ENCODE measurements around the gene SAT1. TPM values are rescaled to one million over a fixed set of nuclear protein-coding genes. Genes with fewer than 3 reads are reported as not detected.

Gene SAT1
- total and polyA plus RNA-seq, 2 donors = 291 to 2,700 TPM

GRCh38 chrX:23790155-23790497, 7.2 kb downstream of the SAT1 start:
- Histone ChIP-seq H3K27me3 (ENCODE audit: control insufficient read depth in 2 of 2, insufficient read depth in 1 of 2, low read length in 1 of 2) (no peaks in the 10 kb centered on the region), H3K9me3 (ENCODE audit: control insufficient read depth in 2 of 2, insufficient read depth in 1 of 2, low read length in 1 of 2) (no peaks in the 10 kb centered on the region), H3K4me1 (ENCODE audit: control insufficient read depth in 2 of 2, insufficient read depth in 2 of 2, low read length in 2 of 2) (peaks cover 0 to 2% of the 10 kb centered on the region in 2 donors), H3K27ac (ENCODE audit: low read depth in 1 of 2, low read length in 1 of 2) (no peak overlapping the region), H3K36me3 (ENCODE audit: control insufficient read depth in 2 of 2, insufficient read depth in 2 of 2, low read length in 1 of 2) (peaks cover 0 to 3% of the 10 kb centered on the region in 2 donors), H3K4me3 (ENCODE audit: low read length in 2 of 2) (no peak overlapping the region)
- 95% methylated on average over 11 of the region's 11 CpGs for WGBS
- DNase-seq (ENCODE audit: low read depth in 6 of 9, low spot score in 9 of 9) = no peak

GRCh38 chrX:23792861-23793553, 10.0 kb downstream of the SAT1 start:
- Histone ChIP-seq H3K4me3 (ENCODE audit: low read length in 2 of 2) (no peak overlapping the region), H3K36me3 (ENCODE audit: control insufficient read depth in 2 of 2, insufficient read depth in 2 of 2, low read length in 1 of 2) (no peaks in the 10 kb centered on the region), H3K4me1 (ENCODE audit: control insufficient read depth in 2 of 2, insufficient read depth in 2 of 2, low read length in 2 of 2) (peaks cover 0 to 2% of the 10 kb centered on the region in 2 donors), H3K27ac (ENCODE audit: low read depth in 1 of 2, low read length in 1 of 2) (no peak overlapping the region), H3K27me3 (ENCODE audit: control insufficient read depth in 2 of 2, insufficient read depth in 1 of 2, low read length in 1 of 2) (no peaks in the 10 kb centered on the region), H3K9me3 (ENCODE audit: control insufficient read depth in 2 of 2, insufficient read depth in 1 of 2, low read length in 1 of 2) (no peaks in the 10 kb centered on the region)
- no peak for DNase-seq (ENCODE audit: low read depth in 6 of 9, low spot score in 9 of 9)
- 83% methylated on average over 6 of the region's 6 CpGs for WGBS

- no peaks in the 10 kb centered on the region for H3K9me3 ChIP-seq (ENCODE audit: control insufficient read depth in 2 of 2, insufficient read depth in 1 of 2, low read length in 1 of 2)
- no peaks in the 10 kb centered on the region for H3K36me3 ChIP-seq (ENCODE audit: control insufficient read depth in 2 of 2, insufficient read depth in 2 of 2, low read length in 1 of 2)
- H3K4me1 ChIP-seq (ENCODE audit: control insufficient read depth in 2 of 2, insufficient read depth in 2 of 2, low read length in 2 of 2) = peaks cover 0 to 2% of the 10 kb centered on the region in 2 donors
- H3K27ac ChIP-seq (ENCODE audit: low read depth in 1 of 2, low read length in 1 of 2) = no peak overlapping the region
- H3K27me3 ChIP-seq (ENCODE audit: control insufficient read depth in 2 of 2, insufficient read depth in 1 of 2, low read length in 1 of 2) = no peaks in the 10 kb centered on the region
- WGBS = 94% methylated on average over 8 of the region's 8 CpGs
- H3K4me3 ChIP-seq (ENCODE audit: low read length in 2 of 2) = no peak overlapping the region
- DNase-seq (ENCODE audit: low read depth in 6 of 9, low spot score in 9 of 9) = no peak
These were observed 12.2 kb downstream of the SAT1 start for GRCh38 chrX:23795221-23795620.

GRCh38 chrX:23797371-23798128, 14.6 kb downstream of the SAT1 start:
- Histone ChIP-seq H3K4me1 (ENCODE audit: control insufficient read depth in 2 of 2, insufficient read depth in 2 of 2, low read length in 2 of 2) (peaks cover 0 to 2% of the 10 kb centered on the region in 2 donors), H3K36me3 (ENCODE audit: control insufficient read depth in 2 of 2, insufficient read depth in 2 of 2, low read length in 1 of 2) (no peaks in the 10 kb centered on the region), H3K27ac (ENCODE audit: low read depth in 1 of 2, low read length in 1 of 2) (peak overlapping the region; percentile 65 to 75), H3K27me3 (ENCODE audit: control insufficient read depth in 2 of 2, insufficient read depth in 1 of 2, low read length in 1 of 2) (no peaks in the 10 kb centered on the region), H3K4me3 (ENCODE audit: low read length in 2 of 2) (no peak overlapping the region), H3K9me3 (ENCODE audit: control insufficient read depth in 2 of 2, insufficient read depth in 1 of 2, low read length in 1 of 2) (no peaks in the 10 kb centered on the region)
- 91% methylated on average over 12 of the region's 12 CpGs for WGBS
- no peak for DNase-seq (ENCODE audit: low read depth in 6 of 9, low spot score in 9 of 9)

GRCh38 chrX:23799469-23800065, 16.6 kb downstream of the SAT1 start:
- Histone ChIP-seq H3K36me3 (ENCODE audit: control insufficient read depth in 2 of 2, insufficient read depth in 2 of 2, low read length in 1 of 2) (no peaks in the 10 kb centered on the region), H3K4me1 (ENCODE audit: control insufficient read depth in 2 of 2, insufficient read depth in 2 of 2, low read length in 2 of 2) (peaks cover 0 to 2% of the 10 kb centered on the region in 2 donors), H3K9me3 (ENCODE audit: control insufficient read depth in 2 of 2, insufficient read depth in 1 of 2, low read length in 1 of 2) (no peaks in the 10 kb centered on the region), H3K27ac (ENCODE audit: low read depth in 1 of 2, low read length in 1 of 2) (peak overlapping the region in 1 of 2 donors; percentile 31), H3K4me3 (ENCODE audit: low read length in 2 of 2) (no peak overlapping the region), H3K27me3 (ENCODE audit: control insufficient read depth in 2 of 2, insufficient read depth in 1 of 2, low read length in 1 of 2) (no peaks in the 10 kb centered on the region)
- WGBS = 93% methylated on average over 6 of the region's 6 CpGs
- no peak for DNase-seq (ENCODE audit: low read depth in 6 of 9, low spot score in 9 of 9)

DNA sequence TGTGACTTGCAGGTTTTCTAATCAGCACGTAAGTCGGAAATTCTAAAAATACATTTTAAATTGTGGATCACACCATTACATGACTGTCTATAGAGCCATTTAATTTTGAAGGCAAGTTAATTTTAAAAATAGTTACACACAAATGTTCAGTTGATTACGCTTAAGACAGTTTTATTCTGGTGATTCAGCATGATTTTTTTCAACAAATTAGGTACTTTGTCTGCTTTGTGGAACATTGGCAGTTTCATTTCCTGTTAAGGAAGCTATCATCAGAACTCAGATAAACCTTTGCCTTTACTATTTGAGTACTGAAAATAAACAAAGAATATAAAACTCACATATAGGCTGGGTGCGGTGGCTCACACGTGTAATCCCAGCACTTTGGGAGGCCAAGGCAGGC, 19.5 kb downstream of the SAT1 start:
- no peaks in the 10 kb centered on the region for H3K36me3 ChIP-seq (ENCODE audit: control insufficient read depth in 2 of 2, insufficient read depth in 2 of 2, low read length in 1 of 2)

DNA sequence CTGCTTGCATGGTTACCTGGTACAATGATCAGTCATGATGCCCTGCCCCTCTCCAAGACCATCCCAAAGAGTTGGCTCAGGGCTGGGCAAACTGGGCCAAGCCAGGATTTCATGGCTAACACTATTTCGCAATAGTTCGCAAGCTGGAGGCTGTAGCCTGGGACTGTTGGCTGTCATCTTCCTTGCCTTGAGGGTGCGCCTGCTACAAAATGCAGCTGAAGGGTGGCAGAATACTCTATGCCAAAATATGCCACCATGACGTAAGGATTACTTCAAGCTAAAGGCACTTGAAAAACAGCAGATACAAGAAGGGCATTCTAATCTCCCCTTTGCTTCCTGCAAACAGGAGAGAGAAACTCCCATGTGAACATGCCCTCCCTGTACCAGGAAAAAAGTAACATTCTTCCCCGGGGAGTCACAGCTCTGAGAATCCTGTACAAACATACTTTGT, 21.0 kb downstream of the SAT1 start:
- no peaks in the 10 kb centered on the region for H3K9me3 ChIP-seq (ENCODE audit: control insufficient read depth in 2 of 2, insufficient read depth in 1 of 2, low read length in 1 of 2)
- 95% methylated on average over 5 of the region's 5 CpGs for WGBS
- no peaks in the 10 kb centered on the region for H3K4me1 ChIP-seq (ENCODE audit: control insufficient read depth in 2 of 2, insufficient read depth in 2 of 2, low read length in 2 of 2)
- no peak for DNase-seq (ENCODE audit: low read depth in 6 of 9, low spot score in 9 of 9)
- no peaks in the 10 kb centered on the region for H3K27me3 ChIP-seq (ENCODE audit: control insufficient read depth in 2 of 2, insufficient read depth in 1 of 2, low read length in 1 of 2)
- no peak overlapping the region for H3K27ac ChIP-seq (ENCODE audit: low read depth in 1 of 2, low read length in 1 of 2)
- H3K36me3 ChIP-seq (ENCODE audit: control insufficient read depth in 2 of 2, insufficient read depth in 2 of 2, low read length in 1 of 2) = no peaks in the 10 kb centered on the region
- no peak overlapping the region for H3K4me3 ChIP-seq (ENCODE audit: low read length in 2 of 2)

More for the DNA sequence above, 19.5 kb downstream of the SAT1 start:
- Histone ChIP-seq H3K4me3 (ENCODE audit: low read length in 2 of 2) (no peak overlapping the region), H3K9me3 (ENCODE audit: control insufficient read depth in 2 of 2, insufficient read depth in 1 of 2, low read length in 1 of 2) (no peaks in the 10 kb centered on the region), H3K27me3 (ENCODE audit: control insufficient read depth in 2 of 2, insufficient read depth in 1 of 2, low read length in 1 of 2) (no peaks in the 10 kb centered on the region), H3K27ac (ENCODE audit: low read depth in 1 of 2, low read length in 1 of 2) (no peak overlapping the region), H3K4me1 (ENCODE audit: control insufficient read depth in 2 of 2, insufficient read depth in 2 of 2, low read length in 2 of 2) (no peaks in the 10 kb centered on the region)
- DNase-seq (ENCODE audit: low read depth in 6 of 9, low spot score in 9 of 9) = no peak
- WGBS = 80% methylated on average over 5 of the region's 5 CpGs

- Histone ChIP-seq H3K4me3 (ENCODE audit: low read length in 2 of 2) (no peak overlapping the region), H3K27ac (ENCODE audit: low read depth in 1 of 2, low read length in 1 of 2) (no peak overlapping the region), H3K4me1 (ENCODE audit: control insufficient read depth in 2 of 2, insufficient read depth in 2 of 2, low read length in 2 of 2) (no peaks in the 10 kb centered on the region), H3K27me3 (ENCODE audit: control insufficient read depth in 2 of 2, insufficient read depth in 1 of 2, low read length in 1 of 2) (no peaks in the 10 kb centered on the region), H3K9me3 (ENCODE audit: control insufficient read depth in 2 of 2, insufficient read depth in 1 of 2, low read length in 1 of 2) (no peaks in the 10 kb centered on the region), H3K36me3 (ENCODE audit: control insufficient read depth in 2 of 2, insufficient read depth in 2 of 2, low read length in 1 of 2) (no peaks in the 10 kb centered on the region)
- WGBS = 93% methylated on average over 3 of the region's 3 CpGs
- DNase-seq (ENCODE audit: low read depth in 6 of 9, low spot score in 9 of 9) = no peak
These were observed 21.6 kb downstream of the SAT1 start for GRCh38 chrX:23804578-23804977.

DNA sequence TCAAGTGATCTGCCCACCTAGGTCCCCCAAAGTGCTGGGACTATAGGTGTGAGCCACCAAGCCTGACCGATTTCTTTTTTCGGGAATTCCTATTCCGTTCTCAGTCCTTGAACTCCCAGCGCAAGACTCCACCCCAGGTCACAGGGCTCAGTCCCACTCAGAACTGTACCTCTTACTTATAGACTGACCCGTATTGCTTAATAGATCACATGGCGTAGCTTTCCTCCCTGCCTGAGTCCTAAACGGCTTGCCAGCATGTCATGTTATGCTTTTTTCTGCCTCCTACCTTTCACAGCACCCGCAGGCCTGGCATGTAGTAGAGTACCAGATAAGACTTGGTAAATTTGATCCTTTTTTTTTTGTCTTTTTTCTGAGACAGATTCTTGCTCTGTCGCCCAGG, 22.4 kb downstream of the SAT1 start:
- WGBS = 98% methylated on average over 9 of the region's 9 CpGs
- Histone ChIP-seq H3K27ac (ENCODE audit: low read depth in 1 of 2, low read length in 1 of 2) (no peak overlapping the region), H3K4me1 (ENCODE audit: control insufficient read depth in 2 of 2, insufficient read depth in 2 of 2, low read length in 2 of 2) (no peaks in the 10 kb centered on the region), H3K27me3 (ENCODE audit: control insufficient read depth in 2 of 2, insufficient read depth in 1 of 2, low read length in 1 of 2) (no peaks in the 10 kb centered on the region), H3K9me3 (ENCODE audit: control insufficient read depth in 2 of 2, insufficient read depth in 1 of 2, low read length in 1 of 2) (no peaks in the 10 kb centered on the region), H3K36me3 (ENCODE audit: control insufficient read depth in 2 of 2, insufficient read depth in 2 of 2, low read length in 1 of 2) (no peaks in the 10 kb centered on the region), H3K4me3 (ENCODE audit: low read length in 2 of 2) (no peak overlapping the region)
- no peak for DNase-seq (ENCODE audit: low read depth in 6 of 9, low spot score in 9 of 9)

Measured in thymus (tissue), 11 donors.